NCI-H774 (cell line): ENCODE data around the gene USP4.
A peak's percentile ranks its signal among the peaks of the same experiment; 100 is the strongest.
"Not testable (repeated sequence)": the region's sequence is repeated elsewhere in the genome, so short reads cannot be mapped to it uniquely, and the experiment has no call there.

Source experiments
- DNase-seq: peaks from one replicate; lab custom pipeline; 2025; lab: John Stamatoyannopoulos, UW

The USP4 gene, protein sequence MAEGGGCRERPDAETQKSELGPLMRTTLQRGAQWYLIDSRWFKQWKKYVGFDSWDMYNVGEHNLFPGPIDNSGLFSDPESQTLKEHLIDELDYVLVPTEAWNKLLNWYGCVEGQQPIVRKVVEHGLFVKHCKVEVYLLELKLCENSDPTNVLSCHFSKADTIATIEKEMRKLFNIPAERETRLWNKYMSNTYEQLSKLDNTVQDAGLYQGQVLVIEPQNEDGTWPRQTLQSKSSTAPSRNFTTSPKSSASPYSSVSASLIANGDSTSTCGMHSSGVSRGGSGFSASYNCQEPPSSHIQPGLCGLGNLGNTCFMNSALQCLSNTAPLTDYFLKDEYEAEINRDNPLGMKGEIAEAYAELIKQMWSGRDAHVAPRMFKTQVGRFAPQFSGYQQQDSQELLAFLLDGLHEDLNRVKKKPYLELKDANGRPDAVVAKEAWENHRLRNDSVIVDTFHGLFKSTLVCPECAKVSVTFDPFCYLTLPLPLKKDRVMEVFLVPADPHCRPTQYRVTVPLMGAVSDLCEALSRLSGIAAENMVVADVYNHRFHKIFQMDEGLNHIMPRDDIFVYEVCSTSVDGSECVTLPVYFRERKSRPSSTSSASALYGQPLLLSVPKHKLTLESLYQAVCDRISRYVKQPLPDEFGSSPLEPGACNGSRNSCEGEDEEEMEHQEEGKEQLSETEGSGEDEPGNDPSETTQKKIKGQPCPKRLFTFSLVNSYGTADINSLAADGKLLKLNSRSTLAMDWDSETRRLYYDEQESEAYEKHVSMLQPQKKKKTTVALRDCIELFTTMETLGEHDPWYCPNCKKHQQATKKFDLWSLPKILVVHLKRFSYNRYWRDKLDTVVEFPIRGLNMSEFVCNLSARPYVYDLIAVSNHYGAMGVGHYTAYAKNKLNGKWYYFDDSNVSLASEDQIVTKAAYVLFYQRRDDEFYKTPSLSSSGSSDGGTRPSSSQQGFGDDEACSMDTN

DNA sequence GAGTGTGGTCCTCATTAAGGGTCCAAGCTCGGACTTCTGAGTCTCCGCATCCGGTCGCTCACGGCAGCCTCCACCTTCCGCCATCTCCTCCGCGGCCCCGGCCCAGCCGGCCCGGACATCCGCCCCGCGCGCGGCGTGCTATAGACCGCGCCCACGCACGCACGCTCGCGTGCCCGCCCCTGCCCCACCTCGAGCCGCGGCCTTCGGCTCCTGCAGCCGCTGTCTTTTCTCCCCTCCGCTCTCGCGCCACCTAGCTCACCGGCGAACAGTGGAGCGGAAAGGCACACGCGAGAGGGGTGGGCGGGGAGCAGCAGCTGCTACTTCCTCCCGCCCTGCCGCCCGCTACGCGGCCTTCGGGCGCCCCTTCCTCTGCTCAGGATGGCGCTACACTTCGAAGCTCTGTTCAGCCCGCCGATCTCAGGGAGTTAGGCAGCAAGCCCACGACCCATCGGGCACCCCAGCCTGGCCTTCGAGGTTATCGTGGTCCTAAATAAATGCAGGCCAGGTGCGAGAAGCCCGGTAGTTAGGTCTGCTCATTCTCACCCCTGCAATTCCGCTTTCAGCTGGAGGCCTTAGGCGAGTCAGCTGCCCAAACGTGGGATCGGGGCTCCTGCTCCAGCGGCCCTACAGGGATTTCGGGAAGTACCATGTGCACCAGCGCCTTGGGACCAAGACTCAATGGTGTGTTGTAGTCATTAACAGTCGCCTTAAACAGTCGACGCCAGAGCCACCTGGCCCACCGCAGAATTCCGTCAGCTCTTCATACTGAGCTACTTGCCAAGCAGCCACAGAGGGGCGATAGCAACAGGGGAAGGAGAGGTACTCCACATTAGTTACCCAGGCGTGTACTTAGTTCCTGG lies at the start of gene USP4:
Gene USP4 (minus strand): TSS at position 113 of the 860 bp plus-strand sequence. CDS start 29 bp downstream, at position 84.
- DNase-seq = peak; percentile 63

DNA sequence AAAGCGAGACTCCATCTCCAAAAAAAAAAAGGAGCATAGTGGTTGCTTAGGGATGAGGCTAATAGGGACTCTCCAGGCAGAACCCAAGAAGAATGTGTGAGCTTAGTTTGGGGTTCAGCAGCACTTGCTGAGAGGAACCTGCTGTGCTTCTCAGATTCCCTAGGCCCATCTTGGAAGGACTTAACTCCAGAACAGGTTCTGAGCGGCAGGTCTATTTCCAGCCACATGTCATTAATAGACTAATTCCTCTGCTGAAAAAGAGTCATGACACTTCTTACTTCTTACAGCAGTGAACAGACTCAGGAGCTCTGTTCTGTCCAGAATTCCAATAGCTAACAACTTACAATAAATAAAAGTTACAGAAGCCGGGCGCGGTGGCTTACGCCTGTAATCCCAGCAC lies 49.4 kb upstream of the USP4 start:
- DNase-seq = no peak

DNA sequence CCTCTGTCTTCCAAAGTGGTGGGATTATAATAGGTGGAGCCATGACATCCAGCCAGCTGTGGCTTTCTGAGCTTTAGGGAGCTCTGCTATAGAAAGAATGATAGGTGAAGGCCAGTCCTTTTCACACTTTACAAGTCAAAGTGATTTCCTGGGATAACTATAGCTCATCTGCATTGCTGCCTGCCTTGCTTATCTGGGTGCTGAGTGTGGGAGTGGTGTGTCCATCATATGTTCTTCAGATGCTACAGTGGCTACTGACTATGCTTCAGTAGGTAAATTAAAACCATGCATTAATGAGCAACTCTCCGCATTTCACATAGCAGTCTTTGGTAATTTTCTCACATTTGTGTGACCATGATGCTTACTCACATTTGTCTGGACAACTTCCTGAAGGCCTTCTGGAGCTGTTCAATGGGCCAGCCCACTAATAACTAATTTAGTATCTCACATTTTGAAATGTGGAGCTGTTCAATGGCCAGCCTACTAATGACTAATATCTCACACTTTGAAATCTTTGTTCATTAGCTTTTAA lies 48.5 kb upstream of the USP4 start:
- DNase-seq = no peak

DNA sequence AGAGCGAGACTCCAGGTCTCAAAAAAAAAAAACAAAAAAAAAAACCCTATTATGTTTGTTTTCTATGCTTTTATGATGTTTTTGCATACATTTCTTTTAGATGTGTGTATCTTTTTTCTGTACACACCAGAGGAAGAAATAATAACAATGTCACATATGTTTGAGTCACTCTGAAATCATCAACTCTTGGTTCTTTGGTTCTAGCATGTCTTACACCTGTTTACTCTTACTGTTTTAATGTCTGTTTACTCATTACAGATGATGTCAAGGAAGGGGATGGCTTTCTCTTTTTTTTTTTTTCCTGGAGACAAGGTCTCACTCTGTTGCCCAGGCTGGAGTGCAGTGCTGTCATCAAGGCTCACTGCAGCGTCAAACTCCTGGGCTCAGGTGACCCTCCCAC lies 47.9 kb upstream of the USP4 start:
- no peak for DNase-seq

DNA sequence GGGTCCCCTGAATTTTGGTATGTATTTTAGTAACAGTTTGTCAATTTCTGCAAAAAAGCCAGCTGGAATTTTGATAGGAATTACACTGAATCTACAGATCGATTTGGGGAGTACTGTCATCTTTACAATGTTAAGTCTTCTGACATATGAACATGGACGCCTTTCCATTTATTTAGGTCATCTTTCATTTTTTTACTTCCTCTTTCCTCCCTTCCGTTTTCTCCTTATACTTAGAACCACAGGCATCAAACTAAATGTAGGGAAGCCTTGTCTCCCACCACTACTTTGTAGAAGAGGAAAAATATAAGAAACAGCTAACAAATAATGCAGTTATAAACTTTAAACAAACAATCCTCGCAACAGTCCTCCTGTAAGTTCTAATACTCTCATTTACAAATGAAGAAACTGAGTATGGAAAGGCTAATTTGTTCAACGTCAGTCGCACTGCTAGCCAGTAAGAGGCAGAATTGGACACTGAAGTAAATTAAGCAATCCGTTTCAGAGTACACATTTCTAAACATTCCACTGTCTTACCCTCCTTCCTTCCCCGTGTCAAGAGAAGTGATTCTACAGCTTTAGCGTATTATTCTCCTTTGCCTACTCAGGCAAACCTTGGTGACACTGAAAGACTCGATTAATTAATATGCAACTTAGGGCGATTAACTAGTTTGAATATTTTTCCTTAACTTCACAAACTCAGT lies 46.4 kb upstream of the USP4 start:
- no peak for DNase-seq

DNA sequence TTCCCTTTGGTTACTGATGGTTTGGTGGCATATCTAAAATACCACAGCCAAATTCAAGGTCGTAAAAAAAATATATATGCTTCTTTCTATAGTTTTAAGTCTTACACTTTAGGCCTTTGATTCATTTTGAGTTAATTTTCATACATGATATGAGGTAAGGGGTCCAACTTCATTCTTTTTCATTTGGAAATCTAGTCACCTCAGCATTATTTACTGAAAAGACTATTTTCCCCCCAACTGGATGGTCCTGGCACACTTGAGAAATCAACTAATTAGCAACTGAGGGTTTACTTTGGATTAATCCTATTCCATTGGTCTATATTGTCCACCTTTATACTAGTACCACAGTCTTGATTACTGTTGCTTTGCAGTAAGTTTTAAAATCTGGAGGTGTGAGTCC lies 45.8 kb upstream of the USP4 start:
- DNase-seq = no peak

DNA sequence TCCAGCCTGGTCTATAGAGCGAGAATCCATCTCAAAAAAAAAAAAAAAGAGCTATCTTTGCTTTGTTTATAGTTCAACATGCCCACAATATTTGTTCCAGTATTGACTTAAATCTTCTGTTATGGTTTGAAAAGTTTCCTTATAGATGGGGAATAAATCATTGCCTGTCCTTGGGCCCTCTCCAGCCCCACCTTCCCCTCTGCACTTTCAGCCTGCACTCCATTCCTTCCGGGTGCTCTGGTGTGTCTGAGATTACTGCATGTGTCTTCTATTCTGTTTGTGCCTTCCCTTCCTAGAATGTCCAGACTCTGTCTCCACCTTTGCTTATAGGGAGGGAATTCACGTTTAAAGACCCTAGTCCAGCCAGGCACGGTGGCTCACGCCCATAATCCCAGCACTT lies 43.5 kb upstream of the USP4 start:
- no peak for DNase-seq

DNA sequence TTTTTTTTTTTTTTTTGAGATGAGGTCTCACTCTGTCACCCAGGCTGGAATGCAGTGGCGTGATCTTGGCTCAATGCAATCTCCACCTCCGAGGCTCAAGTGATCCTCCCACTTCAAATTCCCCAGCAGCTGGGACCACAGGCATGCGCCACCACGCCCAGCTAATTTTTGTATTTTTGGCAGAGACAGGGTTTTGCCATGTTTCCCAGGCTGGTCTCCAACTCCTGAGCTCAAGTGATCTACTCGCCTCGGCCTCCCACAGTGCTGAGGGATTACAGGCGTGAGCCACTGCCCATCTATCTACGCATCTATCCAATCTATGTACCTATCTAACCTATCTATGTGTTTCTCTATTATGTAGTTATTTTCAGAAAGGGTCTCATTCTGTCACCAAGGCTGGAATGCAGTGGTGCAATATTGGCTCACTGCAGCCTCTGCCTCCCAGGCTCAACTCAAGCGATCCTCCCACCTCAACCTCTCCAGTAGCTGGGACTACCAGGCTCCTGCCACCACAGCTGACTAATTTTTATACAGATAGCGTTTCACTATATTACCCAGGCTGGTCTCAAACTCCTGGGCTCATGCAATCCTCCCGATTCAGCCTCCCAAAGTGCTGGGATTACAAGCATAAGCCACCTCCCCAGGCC lies 38.5 kb upstream of the USP4 start:
- no peak for DNase-seq

DNA sequence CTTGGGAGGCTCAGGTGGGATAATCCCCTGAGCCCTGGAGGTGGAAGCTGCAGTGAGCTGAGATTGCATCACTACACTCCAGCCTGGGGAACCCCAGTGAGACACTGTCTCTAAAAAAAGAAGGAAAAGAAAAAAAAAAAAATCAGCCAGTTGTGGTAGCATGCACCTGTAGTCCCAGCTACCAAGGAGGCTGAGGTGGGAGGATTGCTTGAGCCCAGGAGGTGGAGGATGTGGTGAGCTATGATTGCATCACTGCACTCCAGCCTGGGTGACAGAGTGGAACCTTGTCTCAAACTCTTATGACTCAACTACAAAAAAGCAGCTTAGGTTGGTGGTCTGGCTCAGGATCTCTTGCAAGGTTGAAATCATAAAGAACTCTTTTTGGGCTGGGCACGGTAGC lies 37.6 kb upstream of the USP4 start:
- no peak for DNase-seq

DNA sequence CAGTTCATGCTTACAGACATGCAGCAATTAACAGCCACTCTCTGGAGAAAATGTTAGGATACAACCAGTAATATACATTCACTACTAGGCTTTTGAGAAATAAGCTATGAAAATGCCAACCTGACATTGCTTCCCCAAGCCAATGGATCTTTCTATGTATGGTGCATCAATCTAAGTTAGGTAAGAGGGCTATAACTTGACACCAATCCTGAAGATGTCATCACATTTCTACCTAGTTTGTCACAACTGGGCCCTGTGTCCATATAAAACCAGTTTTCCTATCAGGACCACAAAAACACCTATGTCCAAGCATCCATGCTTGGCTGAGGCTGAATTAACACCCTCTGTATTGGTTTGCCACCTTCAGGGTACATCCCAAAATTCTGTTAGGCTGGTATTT lies 32.1 kb upstream of the USP4 start:
- DNase-seq = no peak

DNA sequence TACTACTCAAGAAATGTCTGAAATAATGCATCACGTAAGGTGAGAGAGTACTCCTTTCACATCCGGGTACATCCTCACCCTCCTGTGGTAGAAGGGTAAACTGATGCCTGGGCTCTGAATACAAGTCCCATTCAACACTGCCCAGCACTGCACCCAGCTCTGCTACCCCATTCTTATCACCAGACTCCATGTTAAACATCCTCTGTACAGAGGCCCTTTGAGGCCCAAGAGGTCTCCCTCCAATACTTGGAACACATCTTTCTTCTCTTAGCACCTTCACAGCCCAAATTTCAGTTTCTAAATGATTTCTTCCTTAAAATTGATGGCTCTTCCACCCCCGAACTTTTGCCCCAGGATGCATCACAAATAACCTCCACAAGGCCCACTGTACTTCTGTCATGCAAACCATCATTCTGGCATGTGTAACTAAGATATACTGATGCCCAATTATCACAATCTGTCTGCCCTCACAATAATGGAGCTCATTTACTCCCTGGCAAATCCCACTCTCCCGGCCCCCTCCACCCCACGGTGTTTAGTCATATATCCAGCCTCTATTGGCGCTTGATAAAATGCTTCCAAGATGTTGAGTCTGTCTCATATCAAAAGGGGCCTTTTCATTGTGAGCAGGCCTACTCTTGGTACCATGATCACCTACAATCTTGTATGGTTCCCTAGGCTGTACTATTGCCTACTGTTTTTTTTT lies 30.9 kb upstream of the USP4 start:
- DNase-seq = no peak

DNA sequence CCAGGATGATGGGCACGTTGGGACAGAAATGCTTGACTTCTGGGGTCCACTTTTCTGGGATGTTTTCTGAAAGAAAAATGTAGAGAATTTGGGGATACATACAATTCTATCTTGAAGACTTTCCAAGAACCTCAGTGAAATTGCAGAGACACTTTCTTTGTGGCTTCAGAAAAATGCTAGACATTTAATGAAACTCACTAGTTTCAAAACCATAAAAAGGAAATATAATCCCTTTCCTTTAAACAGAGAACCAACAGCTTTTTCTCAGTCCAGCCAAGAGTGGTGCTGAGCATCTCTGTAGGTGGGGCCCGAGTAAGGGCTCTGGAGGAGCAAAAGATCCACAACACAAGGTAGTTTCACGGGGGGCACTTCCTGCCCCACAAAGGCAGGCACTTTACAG lies 22.7 kb upstream of the USP4 start:
- no peak for DNase-seq

DNA sequence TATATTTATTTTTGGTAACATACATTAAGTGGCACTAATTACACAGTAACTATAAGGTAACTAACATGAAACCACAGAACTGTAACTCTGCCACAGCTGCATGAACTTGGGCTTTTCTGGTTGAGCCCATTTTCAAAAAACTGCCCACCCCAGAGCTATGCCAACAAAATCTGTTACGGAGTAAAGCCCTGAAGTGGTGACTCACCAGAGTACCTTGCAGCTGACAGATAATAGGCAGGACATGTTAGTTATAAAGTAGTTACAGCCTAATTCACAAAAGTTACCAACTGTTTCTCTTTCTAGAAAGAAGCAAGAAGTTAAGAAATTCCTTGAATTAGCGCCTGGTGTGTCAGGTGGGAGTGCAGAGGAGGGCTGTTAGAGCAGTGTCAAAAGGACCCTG lies 19.8 kb upstream of the USP4 start:
- DNase-seq = no peak

DNA sequence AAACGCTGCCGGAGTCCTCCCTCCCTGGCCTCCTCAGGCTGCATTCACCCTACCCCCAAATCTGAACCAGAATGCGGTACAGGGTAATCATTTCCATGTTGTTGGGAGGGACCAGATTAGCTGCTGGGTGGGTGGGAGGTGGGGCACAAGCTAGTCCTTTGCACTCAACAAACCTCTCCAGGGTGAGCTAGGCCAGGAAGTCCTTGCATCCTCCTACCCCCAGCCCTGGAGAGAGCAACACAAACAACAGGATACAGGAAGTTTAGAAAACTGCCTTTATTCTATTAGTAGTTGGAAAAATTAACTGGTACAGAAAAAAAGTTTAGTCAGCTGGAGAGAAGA lies 19.0 kb upstream of the USP4 start:
- DNase-seq = no peak

DNA sequence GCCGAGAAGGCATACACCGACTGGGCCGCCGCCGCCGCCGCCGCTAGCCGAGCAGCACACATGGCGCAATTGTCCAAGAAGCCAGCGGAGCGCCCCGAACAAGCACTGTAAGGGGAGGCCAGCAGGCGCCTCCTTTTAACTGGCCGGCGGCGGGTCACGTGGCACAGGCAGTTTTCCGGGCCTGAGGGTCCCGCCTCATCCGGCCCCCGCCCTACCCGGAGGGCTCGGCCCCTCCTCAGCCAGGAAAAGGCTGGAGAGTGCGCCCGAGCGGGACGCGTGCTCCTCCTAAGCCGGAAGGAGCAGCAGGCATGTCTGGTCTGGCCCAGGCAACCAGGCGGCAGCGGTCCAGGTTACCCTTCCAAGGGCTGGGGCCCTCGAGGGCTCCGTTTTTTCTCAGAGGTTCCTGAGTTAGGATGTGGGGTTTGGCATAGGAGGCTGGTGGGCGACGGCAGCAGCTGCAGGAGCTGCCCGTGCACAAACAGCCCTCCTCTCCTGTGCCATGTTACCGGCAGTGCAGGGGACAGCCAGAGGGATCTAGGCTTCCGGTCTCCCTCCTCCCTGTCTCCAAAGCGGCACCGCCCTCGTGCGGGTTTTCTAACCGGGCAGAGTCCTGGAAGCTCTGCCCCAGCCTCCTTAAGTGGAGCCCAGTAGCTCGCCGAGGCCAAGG lies 18.5 kb upstream of the USP4 start, which contains the start of gene GPX1:
Gene GPX1 (minus strand): TSS at position 137 of the 667 bp plus-strand sequence. CDS start 75 bp downstream, at position 62.
- peak; percentile 83 for DNase-seq

DNA sequence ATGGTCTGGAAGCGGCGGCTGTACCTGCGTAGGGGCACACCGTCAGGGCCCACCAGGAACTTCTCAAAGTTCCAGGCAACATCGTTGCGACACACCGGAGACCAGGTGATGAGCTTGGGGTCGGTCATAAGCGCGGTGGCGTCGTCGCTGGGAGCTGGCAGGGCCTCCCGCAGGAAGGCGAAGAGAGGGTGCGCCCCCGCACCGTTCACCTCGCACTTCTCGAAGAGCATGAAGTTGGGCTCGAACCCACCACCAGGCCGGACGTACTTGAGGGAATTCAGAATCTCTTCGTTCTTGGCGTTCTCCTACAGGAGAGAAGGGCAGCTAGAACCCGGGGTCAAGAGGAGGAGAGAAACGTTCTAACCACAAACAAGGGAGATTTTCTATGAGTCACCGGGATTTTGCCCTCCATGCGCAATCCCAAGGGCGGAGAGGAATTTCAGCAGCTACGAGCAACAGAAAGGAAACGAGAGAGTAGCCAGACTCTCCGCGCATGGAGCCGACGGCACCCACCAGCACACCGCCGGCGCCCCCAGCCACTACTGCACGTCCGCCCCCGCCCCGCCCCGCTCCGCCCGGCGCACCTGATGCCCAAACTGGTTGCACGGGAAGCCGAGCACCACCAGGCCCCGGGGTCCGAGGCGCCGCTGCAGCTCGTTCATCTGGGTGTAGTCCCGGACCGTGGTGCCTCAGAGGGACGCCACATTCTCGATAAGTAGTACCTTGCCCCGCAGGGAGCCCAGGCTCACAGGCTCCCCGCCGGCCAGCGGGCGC lies 17.8 kb upstream of the USP4 start:
- DNase-seq = not testable (repeated sequence)

DNA sequence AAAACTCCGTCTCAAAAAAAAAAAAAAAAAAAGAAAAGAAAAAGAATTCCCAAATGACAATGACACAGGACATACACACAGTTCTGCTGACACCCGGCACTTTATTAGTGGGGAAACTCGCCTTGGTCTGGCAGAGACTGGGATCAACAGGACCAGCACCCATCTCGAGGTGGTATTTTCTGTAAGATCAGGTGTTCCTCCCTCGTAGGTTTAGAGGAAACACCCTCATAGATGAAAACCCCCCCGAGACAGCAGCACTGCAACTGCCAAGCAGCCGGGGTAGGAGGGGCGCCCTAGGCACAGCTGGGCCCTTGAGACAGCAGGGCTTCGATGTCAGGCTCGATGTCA lies 17.2 kb upstream of the USP4 start:
- not testable (repeated sequence) for DNase-seq

DNA sequence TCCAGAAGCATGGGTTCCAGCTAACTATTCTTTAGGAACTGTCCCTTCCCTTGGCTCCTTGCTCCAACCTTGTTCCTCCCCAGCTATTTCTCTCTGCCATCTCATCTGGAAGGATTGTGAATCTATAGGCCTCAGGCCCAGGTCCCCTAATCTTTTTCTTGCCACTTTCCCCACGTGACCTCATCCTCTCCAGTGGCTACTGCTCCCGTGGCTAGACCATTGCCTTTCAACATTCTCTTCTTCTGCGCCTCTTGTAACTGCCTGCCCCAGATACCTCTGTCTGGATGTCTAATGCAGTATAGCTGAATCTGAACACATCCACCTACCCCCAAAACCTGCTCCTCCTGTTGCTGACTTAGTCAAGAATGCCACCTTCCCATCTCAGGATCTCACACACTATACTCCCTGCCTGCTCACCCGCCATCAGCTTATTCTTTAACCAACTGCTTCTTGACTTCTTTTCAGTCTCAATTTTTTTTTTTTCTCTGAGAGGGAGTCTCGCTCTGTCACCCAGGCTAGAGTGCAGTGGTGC lies 13.1 kb upstream of the USP4 start:
- no peak for DNase-seq
